GM12875 (cell line): ENCODE data around the gene CD40.
A peak's percentile ranks its signal among the peaks of the same experiment; 100 is the strongest.

Experiments used
- H3K4me3 ChIP-seq: one replicate; pipeline ENCODE4 v1.5.1; 2011; ENCODE audit warnings: low read depth, low read length, control low read depth
- TF ChIP-seq, protein P1 (sequence below): IDR thresholded peaks from 2 replicates; pipeline ENCODE4 v1.5.1; 2011; ENCODE audit warnings: low read depth, mild to moderate bottlenecking, control low read depth, inconsistent platforms, low read length, moderate library complexity, borderline replicate concordance; ENCODE audit not compliant: insufficient read depth

The CD40 gene

GRCh38 chr20:46123482-46124245, 5.5 kb downstream of the CD40 start:
- no peak overlapping the region for H3K4me3 ChIP-seq
- TF ChIP-seq, protein P1, sequence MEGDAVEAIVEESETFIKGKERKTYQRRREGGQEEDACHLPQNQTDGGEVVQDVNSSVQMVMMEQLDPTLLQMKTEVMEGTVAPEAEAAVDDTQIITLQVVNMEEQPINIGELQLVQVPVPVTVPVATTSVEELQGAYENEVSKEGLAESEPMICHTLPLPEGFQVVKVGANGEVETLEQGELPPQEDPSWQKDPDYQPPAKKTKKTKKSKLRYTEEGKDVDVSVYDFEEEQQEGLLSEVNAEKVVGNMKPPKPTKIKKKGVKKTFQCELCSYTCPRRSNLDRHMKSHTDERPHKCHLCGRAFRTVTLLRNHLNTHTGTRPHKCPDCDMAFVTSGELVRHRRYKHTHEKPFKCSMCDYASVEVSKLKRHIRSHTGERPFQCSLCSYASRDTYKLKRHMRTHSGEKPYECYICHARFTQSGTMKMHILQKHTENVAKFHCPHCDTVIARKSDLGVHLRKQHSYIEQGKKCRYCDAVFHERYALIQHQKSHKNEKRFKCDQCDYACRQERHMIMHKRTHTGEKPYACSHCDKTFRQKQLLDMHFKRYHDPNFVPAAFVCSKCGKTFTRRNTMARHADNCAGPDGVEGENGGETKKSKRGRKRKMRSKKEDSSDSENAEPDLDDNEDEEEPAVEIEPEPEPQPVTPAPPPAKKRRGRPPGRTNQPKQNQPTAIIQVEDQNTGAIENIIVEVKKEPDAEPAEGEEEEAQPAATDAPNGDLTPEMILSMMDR, result no peak

DNA sequence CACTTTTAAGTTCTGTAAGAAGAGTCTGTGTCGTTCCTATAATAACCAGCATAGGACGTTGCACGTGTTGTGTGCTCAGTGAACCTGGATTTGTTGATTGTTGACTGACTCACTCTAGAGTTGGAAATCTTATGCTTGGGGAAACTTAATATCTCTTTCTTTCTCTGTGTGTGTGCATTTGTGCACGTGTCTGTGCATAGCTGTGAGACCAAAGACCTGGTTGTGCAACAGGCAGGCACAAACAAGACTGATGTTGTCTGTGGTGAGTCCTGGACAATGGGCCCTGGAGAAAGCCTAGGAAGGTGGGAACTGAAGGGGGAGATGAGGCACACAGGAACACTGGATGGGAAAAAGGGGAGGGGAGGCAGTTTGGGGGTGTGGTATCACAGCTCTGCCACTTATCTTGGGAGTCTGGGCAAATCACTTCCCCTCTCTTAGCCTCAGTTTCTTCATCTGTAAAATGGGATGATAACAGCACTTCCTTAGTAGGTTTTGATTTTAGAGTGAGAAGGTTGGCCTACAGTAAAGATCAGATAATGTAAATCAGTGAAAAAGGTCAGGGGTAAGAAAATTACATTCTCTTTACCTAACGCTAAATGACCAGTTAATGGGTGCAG, 8.4 kb downstream of the CD40 start:
- TF ChIP-seq, protein P1, result no peak

GRCh38 chr20:46127396-46128010, 9.4 kb downstream of the CD40 start:
- no peak overlapping the region for H3K4me3 ChIP-seq
- TF ChIP-seq, protein P1, result no peak

More for the DNA sequence above, 8.4 kb downstream of the CD40 start:
- no peak overlapping the region for H3K4me3 ChIP-seq

- H3K4me3 ChIP-seq, result no peak overlapping the region
- TF ChIP-seq, protein P1, result peak; percentile 63; the same call in 1 of the 2 replicates
Observed at GRCh38 chr20:46128310-46129151, 10.4 kb downstream of the CD40 start.

DNA sequence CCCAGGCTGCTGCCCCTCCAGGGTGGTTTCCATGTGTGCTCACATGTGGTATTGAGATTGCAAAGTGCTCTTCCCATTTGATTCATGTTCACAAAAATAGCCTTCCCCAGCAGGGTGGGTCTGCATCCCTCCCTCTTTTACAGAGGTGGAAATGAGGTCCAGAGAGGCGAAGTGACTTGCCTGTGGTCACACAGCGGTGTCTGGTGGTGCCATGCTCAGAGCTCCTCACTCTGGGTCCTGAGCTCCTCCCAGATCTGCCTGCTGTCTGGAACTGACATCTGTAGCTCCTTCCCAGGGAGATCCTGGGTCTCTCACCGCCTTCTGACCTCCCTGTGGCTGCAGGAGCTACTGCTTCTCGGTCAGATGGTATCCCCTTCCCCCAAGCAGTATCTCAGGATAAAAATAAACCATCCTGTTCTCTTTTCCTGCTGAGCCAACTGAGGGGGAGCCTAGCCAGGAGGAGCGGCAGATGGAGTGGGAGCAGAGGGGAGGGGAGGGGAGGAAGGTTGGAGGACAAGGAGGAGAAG, 11.9 kb downstream of the CD40 start:
- no peak overlapping the region for H3K4me3 ChIP-seq
- TF ChIP-seq, protein P1, result no peak

DNA sequence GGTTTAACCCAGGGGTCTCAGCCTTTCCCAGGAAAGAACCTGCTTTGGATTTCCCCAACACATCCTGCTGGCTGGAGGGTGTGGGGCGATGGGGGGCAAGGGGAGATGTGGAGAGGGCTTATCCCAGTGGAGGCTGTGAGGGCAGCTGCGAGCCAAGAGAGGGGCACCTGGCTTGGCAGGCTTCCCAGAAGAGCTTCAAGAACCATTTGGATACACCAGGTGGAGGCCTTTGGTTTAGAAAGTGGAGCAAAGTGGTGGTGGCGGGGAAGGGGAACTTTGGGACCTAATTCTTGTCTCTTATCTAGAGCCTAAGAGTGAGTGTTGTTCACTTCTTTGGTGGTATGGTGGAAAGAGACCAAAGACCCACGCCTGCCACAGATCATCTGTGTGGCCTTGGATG, 12.4 kb downstream of the CD40 start:
- H3K4me3 ChIP-seq, result no peak overlapping the region
- TF ChIP-seq, protein P1, result no peak
